WTC11 (cell line): Measurements from ENCODE around the gene ABHD13. TPM values are rescaled to one million over a fixed set of nuclear protein-coding genes. Genes with fewer than 3 reads are reported as not detected.

Source experiments
- ATAC-seq: fragments of 200-7000 bp; cut with Tn5 transposase; 2 replicates; pipeline ENCODE4 v1.10.0; 2021; ENCODE audit warnings: mild to moderate bottlenecking, moderate library complexity
- CTCF ChIA-PET: fragments of 300-600 bp; sonication (Branson Sonifier 250); formaldehyde crosslinking; loops from one replicate; lab custom pipeline; 2021; ENCODE audit warnings: antibody characterized with exemption; lab: Charles Lee
- POLR2A ChIA-PET: fragments of 350-600 bp; sonication (Branson Sonifier 250); formaldehyde crosslinking; loops from one replicate; lab custom pipeline; 2021; ENCODE audit warnings: antibody characterized with exemption; lab: Charles Lee
- DNase-seq: peaks from one replicate; pipeline ENCODE4 v3.0.0; 2021; ENCODE audit warnings: low spot score
- H3K27ac Mint-ChIP-seq: 2 replicates; pipeline ENCODE4 v1.8.0; 2021; ENCODE audit warnings: mixed read lengths
- H3K27me3 Mint-ChIP-seq: 2 replicates; pipeline ENCODE4 v1.8.0; 2021; ENCODE audit warnings: low read depth, mild to moderate bottlenecking, moderate library complexity, mixed read lengths
- H3K36me3 Mint-ChIP-seq: 2 replicates; pipeline ENCODE4 v1.8.0; 2021; ENCODE audit warnings: mixed read lengths
- H3K4me1 Mint-ChIP-seq: 2 replicates; pipeline ENCODE4 v1.8.0; 2022; ENCODE audit warnings: mixed read lengths
- H3K4me3 Mint-ChIP-seq: 2 replicates; pipeline ENCODE4 v1.8.0; 2021; ENCODE audit warnings: mild to moderate bottlenecking, moderate library complexity, mixed read lengths
- H3K9me3 Mint-ChIP-seq: 2 replicates; pipeline ENCODE4 v1.8.0; 2021; ENCODE audit warnings: mixed read lengths
- ATF2 ChIP-seq: sonication (generic); formaldehyde crosslinking; IDR thresholded peaks from 2 replicates; pipeline ENCODE4 v1.8.1; 2022; ENCODE audit warnings: low read depth, missing genetic modification reagents, borderline replicate concordance
- ATF6 ChIP-seq: sonication (generic); formaldehyde crosslinking; IDR thresholded peaks from 2 replicates; pipeline ENCODE4 v1.8.1; 2023; ENCODE audit warnings: mild to moderate bottlenecking, missing genetic modification reagents
- CDX4 ChIP-seq: fragments of 250-450 bp; sonication (Bioruptor Pico); IDR thresholded peaks from 2 replicates; pipeline ENCODE4 v1.9.0; 2021; ENCODE audit warnings: moderate library complexity, mild to moderate bottlenecking, inconsistent platforms, borderline replicate concordance
- CREB1 ChIP-seq: sonication (generic); formaldehyde crosslinking; IDR thresholded peaks from 2 replicates; pipeline ENCODE4 v1.8.0; 2023; ENCODE audit warnings: mild to moderate bottlenecking, missing genetic modification reagents
- ERG ChIP-seq: fragments of 250-450 bp; sonication (Bioruptor Pico); IDR thresholded peaks from 2 replicates; pipeline ENCODE4 v1.8.0; 2021; ENCODE audit warnings: mild to moderate bottlenecking
- KAT7 ChIP-seq: sonication (generic); formaldehyde crosslinking; IDR thresholded peaks from 2 replicates; pipeline ENCODE4 v1.8.1; 2023; ENCODE audit warnings: missing genetic modification reagents, mild to moderate bottlenecking, borderline replicate concordance
- MLX ChIP-seq: sonication (generic); formaldehyde crosslinking; IDR thresholded peaks from 2 replicates; pipeline ENCODE4 v1.8.1; 2023; ENCODE audit warnings: mild to moderate bottlenecking, missing genetic modification reagents, moderate library complexity
- MYBL2 ChIP-seq: sonication (generic); formaldehyde crosslinking; IDR thresholded peaks from 2 replicates; pipeline ENCODE4 v1.8.1; 2023; ENCODE audit warnings: mild to moderate bottlenecking, moderate library complexity, missing genetic modification reagents
- NFATC4 ChIP-seq: fragments of 250-450 bp; sonication (Bioruptor Pico); IDR thresholded peaks from 2 replicates; pipeline ENCODE4 v1.9.0; 2021; ENCODE audit warnings: mild to moderate bottlenecking
- OVOL2 ChIP-seq: fragments of 250-450 bp; sonication (Bioruptor Pico); IDR thresholded peaks from 2 replicates; pipeline ENCODE4 v1.9.0; 2021; ENCODE audit warnings: mild to moderate bottlenecking, borderline replicate concordance
- PREB ChIP-seq: sonication (generic); formaldehyde crosslinking; IDR thresholded peaks from 2 replicates; pipeline ENCODE4 v1.8.1; 2022; ENCODE audit warnings: mild to moderate bottlenecking, missing genetic modification reagents, moderate library complexity, borderline replicate concordance
- PRRX2 ChIP-seq: fragments of 250-450 bp; sonication (Bioruptor Pico); IDR thresholded peaks from 2 replicates; pipeline ENCODE4 v1.8.0; 2021; ENCODE audit warnings: mild to moderate bottlenecking
- SOX15 ChIP-seq: fragments of 250-450 bp; sonication (Bioruptor Pico); IDR thresholded peaks from 2 replicates; pipeline ENCODE4 v1.9.0; 2021; ENCODE audit warnings: mild to moderate bottlenecking
- SP1 ChIP-seq: sonication (generic); formaldehyde crosslinking; conservative IDR thresholded peaks from 2 replicates; pipeline ENCODE4 v1.8.1; 2022; ENCODE audit warnings: missing genetic modification reagents
- STAT6 ChIP-seq: sonication (generic); formaldehyde crosslinking; conservative IDR thresholded peaks from 2 replicates; pipeline ENCODE4 v1.8.1; 2023; ENCODE audit warnings: mild to moderate bottlenecking, low read depth, missing genetic modification reagents, moderate library complexity
- TEAD4 ChIP-seq: sonication (generic); formaldehyde crosslinking; IDR thresholded peaks from 2 replicates; pipeline ENCODE4 v1.8.0; 2022; ENCODE audit warnings: mild to moderate bottlenecking, missing genetic modification reagents
- ZNF317 ChIP-seq: sonication (generic); formaldehyde crosslinking; IDR thresholded peaks from 2 replicates; pipeline ENCODE4 v1.8.1; 2023; ENCODE audit warnings: low read depth, mild to moderate bottlenecking, moderate library complexity, missing genetic modification reagents, borderline replicate concordance
- ZNF423 ChIP-seq: fragments of 250-450 bp; sonication (Bioruptor Pico); IDR thresholded peaks from 2 replicates; pipeline ENCODE4 v2.1.2; 2022; ENCODE audit warnings: mild to moderate bottlenecking, moderate library complexity
- total RNA-seq: library from RNA; stranded (reverse); gene quantifications from 3 replicates; pipeline ENCODE4 v1.2.3, GENCODE V29; 2021

ABHD13 gene
- total RNA-seq, 1 experiment from 2014 or later = 5.4 TPM

GRCh38 chr13:108218044-108218974, at the start of gene ABHD13 (continued):
- peak; percentile 65; the same call in 1 of the 2 replicates for TF ChIP-seq MYBL2 (CRISPR knock-in tag)
- no peak for TF ChIP-seq ERG (CRISPR knock-in tag)
- TF ChIP-seq PRRX2 (CRISPR knock-in tag) = no peak
- TF ChIP-seq CDX4 (CRISPR knock-in tag) = no peak
- TF ChIP-seq ZNF423 (CRISPR knock-in tag) = peak; percentile 86
- TF ChIP-seq ATF2 (CRISPR knock-in tag) = no peak
- peak; percentile 62; the same call in 1 of the 2 replicates for TF ChIP-seq KAT7 (CRISPR knock-in tag)
- TF ChIP-seq PREB = no peak
- TF ChIP-seq ZNF317 (CRISPR knock-in tag) = peak; percentile 48; the same call in 1 of the 2 replicates
- peak; percentile 72; the same call in 1 of the 2 replicates for TF ChIP-seq SP1 (CRISPR knock-in tag)
- no peak for TF ChIP-seq STAT6 (CRISPR knock-in tag)
- TF ChIP-seq CREB1 (CRISPR knock-in tag) = no peak
- no peak for TF ChIP-seq OVOL2

GRCh38 chr13:108168929-108169328, 49.3 kb upstream of the ABHD13 start:
- DNase-seq (no peak), ATAC-seq (no peak)
- no peaks in the 10 kb centered on the region; the same call in 1 of the 2 replicates for H3K27me3 Mint-ChIP-seq
- no peaks in the 10 kb centered on the region for H3K4me1 Mint-ChIP-seq
- TF ChIP-seq MLX (CRISPR knock-in tag) = no peak
- no peak for TF ChIP-seq PREB
- TF ChIP-seq TEAD4 = no peak
- no peak for TF ChIP-seq ATF6 (CRISPR knock-in tag)
- TF ChIP-seq ERG (CRISPR knock-in tag) = no peak
- TF ChIP-seq NFATC4 (CRISPR knock-in tag) = no peak
- TF ChIP-seq SOX15 (CRISPR knock-in tag) = no peak
- ChIA-PET POLR2A (interaction anchor here (0.6 kb wide), 1 partner anchor 185 kb away, joined by 4 read pairs; no protein-coding TSS in a partner anchor), CTCF (no interaction called here)
- H3K36me3 Mint-ChIP-seq = peaks cover 7% of the 10 kb centered on the region; the same call in 1 of the 2 replicates
- peaks cover 43% of the 10 kb centered on the region for H3K9me3 Mint-ChIP-seq
- no peak overlapping the region for H3K27ac Mint-ChIP-seq
- no peak overlapping the region for H3K4me3 Mint-ChIP-seq
